ENCODE results near the gene MYADML2. TPM values are rescaled to one million over a fixed set of nuclear protein-coding genes. Genes with fewer than 3 reads are reported as not detected.
"Not testable (repeated sequence)": the region's sequence is repeated elsewhere in the genome, so short reads cannot be mapped to it uniquely, and the experiment has no call there.

The MYADML2 gene
- total RNA-seq, 2 experiments from 2014 or later: not detected

DNA sequence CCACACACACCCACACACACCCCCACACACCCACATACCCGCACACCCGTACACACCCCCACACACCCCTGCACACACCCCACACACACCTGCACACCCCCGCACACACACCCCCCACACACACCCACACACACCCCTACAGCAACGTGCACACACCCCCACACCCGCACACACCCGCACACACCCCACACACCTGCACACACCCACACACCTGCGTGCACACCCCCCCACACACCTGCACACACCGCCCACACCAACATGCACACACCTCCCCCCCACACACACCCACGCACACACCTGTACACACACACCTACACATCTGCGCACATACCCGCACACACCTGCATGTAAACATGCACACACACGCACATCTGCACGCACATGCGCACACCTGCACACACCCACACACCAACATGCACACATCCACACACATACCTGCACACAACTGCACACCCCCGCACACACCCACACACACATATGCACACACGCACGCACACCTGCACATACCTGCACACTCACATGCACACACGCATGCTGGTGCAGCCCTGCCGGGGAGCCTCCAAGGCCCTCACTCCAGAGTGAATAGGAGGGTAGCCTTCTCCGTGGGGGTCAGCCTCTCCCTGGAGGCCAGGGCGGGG, 37.9 kb upstream of the MYADML2 start:
- H3K4me3 Mint-ChIP-seq: no peak overlapping the region
- ChIA-PET CTCF (interaction anchor here (0.9 to 1.0 kb wide), 2 partner anchors 8 to 36 kb away, joined by 3 to 4 read pairs; no protein-coding TSS in a partner anchor), POLR2A (no interaction called here)
- H3K27me3 Mint-ChIP-seq: no peaks in the 10 kb centered on the region
- no peaks in the 10 kb centered on the region for H3K9me3 Mint-ChIP-seq
- no peak for DNase-seq
- peaks cover 35% of the 10 kb centered on the region for H3K4me1 Mint-ChIP-seq
- peak overlapping the region; percentile 2 for H3K27ac Mint-ChIP-seq
- H3K36me3 Mint-ChIP-seq (ENCODE audit: low read depth): peaks cover 27% of the 10 kb centered on the region

GRCh38 chr17:81983639-81984373, 36.8 kb upstream of the MYADML2 start:
- peaks cover 34% of the 10 kb centered on the region for H3K36me3 Mint-ChIP-seq (ENCODE audit: low read depth)
- POLR2A ChIA-PET: no interaction called here
- H3K4me3 Mint-ChIP-seq: no peak overlapping the region
- CTCF ChIA-PET: interaction anchor here (0.6 to 1.5 kb wide), 3 partner anchors 47 to 678 kb away, joined by 3 read pairs; no protein-coding TSS in a partner anchor
- no peaks in the 10 kb centered on the region for H3K9me3 Mint-ChIP-seq
- no peak overlapping the region for H3K27ac Mint-ChIP-seq
- no peaks in the 10 kb centered on the region for H3K27me3 Mint-ChIP-seq
- no peak for DNase-seq
- H3K4me1 Mint-ChIP-seq: peaks cover 45% of the 10 kb centered on the region

GRCh38 chr17:81983011-81983638, 36.1 kb upstream of the MYADML2 start:
- no peak for DNase-seq
- POLR2A ChIA-PET: no interaction called here
- Mint-ChIP-seq H3K36me3 (ENCODE audit: low read depth) (peaks cover 36% of the 10 kb centered on the region), H3K27me3 (no peaks in the 10 kb centered on the region), H3K4me3 (no peak overlapping the region), H3K27ac (no peak overlapping the region), H3K9me3 (no peaks in the 10 kb centered on the region), H3K4me1 (peaks cover 49% of the 10 kb centered on the region)
- CTCF ChIA-PET: interaction anchor here (0.6 to 1.5 kb wide), 4 partner anchors 47 to 678 kb away, joined by 3 to 4 read pairs (median 3); partner anchors contain the start of gene DCXR

DNA sequence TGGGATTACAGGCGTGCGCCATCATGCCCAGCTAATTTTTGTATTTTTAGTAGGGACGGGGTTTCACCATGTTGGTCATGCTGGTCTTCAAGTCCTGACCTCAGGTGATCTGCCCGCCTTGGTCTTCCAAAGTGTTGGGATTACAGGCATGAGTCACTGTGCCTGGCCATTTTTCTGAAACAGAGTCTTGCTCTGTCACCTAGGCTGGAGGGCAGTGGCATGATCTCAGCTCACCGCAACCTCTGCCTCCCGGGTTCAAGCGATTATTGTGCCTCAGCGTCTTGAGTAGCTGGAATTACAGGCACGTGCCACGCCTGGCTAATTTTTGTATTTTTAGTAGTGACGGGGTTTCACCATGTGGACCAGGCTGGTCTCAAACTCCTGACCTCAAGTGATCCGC, 34.5 kb upstream of the MYADML2 start:
- H3K27ac Mint-ChIP-seq, POLR2A ChIA-PET, H3K9me3 Mint-ChIP-seq, CTCF ChIA-PET, H3K4me3 Mint-ChIP-seq, H3K27me3 Mint-ChIP-seq, DNase-seq: not testable (repeated sequence)
- Mint-ChIP-seq H3K36me3 (ENCODE audit: low read depth) (peaks cover 32% of the 10 kb centered on the region), H3K4me1 (peaks cover 51% of the 10 kb centered on the region)

DNA sequence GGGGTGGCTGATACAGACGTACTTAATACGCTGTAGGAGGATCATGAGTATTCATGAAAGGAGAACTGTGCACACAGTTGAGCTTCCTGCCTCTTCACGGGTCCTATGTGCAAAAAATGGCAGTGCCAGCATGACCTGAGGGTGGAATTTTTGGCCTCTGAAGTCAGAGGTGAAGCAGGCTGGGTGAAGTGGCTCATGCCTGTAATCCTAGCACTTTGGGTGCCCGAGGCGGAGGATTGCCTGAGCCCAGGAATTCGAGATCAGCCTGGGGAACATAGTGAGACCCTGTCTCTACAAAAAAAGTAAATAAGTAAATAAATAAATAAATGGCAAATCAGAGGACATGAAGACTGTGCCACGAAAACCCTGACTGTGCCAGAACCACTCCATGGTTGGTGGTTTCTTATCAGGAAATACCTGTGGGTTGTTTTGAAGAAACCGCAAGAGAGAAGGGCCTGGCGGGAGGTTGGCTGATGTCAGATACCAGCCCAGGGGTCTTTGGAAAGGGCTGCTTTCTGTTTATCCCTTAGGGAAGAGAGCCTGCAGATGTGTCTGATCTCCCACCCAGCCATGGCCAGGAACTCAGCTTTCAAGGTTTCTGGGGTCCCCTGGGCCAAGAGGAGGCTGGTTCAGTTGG, 33.8 kb upstream of the MYADML2 start:
- ChIA-PET CTCF (interaction anchor here (1.7 kb wide), 1 partner anchor 39 kb away, joined by 4 read pairs; no protein-coding TSS in a partner anchor), POLR2A (no interaction called here)
- Mint-ChIP-seq H3K27me3 (no peaks in the 10 kb centered on the region), H3K4me3 (no peak overlapping the region), H3K27ac (no peak overlapping the region), H3K9me3 (no peaks in the 10 kb centered on the region), H3K4me1 (peaks cover 57% of the 10 kb centered on the region), H3K36me3 (ENCODE audit: low read depth) (peaks cover 30% of the 10 kb centered on the region)
- no peak for DNase-seq

- POLR2A ChIA-PET: no interaction called here
- H3K4me1 Mint-ChIP-seq: peaks cover 56% of the 10 kb centered on the region
- H3K27me3 Mint-ChIP-seq: no peaks in the 10 kb centered on the region
- no peak for DNase-seq
- H3K4me3 Mint-ChIP-seq: peak overlapping the region; percentile 10
- CTCF ChIA-PET: interaction anchor here (1.7 to 2.7 kb wide), 2 partner anchors 20 to 40 kb away, joined by 4 to 9 read pairs; no protein-coding TSS in a partner anchor
- no peak overlapping the region for H3K27ac Mint-ChIP-seq
- no peaks in the 10 kb centered on the region for H3K9me3 Mint-ChIP-seq
- peaks cover 24% of the 10 kb centered on the region for H3K36me3 Mint-ChIP-seq (ENCODE audit: low read depth)
Measured at GRCh38 chr17:81980122-81980521, 33.1 kb upstream of the MYADML2 start.

DNA sequence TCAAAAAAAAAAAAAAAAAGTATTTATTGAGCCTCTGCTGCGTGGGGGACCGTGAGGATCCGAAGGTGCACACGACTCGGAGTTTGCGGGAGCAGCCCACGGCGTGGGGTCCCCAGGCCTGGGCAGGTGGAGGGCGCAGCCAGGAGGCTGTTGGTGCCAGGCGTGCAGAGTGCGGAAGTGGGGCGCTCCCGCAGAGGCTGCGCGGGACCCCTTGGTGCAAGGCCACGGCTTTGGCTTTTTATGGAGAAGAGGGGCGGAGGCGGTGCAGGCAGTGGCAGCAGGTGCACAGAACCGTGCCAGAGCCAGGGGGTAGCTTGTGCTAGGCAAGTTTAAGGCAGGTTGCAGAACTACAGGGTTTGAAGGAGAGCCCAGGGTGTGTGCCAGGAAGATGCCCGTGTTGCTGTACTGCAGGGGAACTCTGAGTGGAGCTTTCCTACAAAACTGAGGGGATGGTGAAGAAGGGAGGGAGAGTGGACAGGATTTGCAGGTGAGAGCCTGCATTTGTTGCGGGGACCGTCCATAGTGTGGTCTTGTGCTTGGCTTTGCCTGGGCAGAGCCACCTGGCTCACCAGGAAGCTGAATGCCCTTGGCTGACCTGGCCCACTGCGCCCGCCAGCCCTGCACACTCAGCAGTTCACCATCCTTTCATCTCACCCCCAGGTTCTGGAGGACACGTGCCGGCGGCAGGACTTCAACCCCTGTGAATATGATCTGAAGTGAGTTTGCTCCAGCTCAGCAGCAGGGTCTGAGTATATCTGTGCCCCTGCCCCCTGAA, 31.7 kb upstream of the MYADML2 start:
- H3K27ac Mint-ChIP-seq: peak overlapping the region; percentile 82
- H3K36me3 Mint-ChIP-seq (ENCODE audit: low read depth): peaks cover 17% of the 10 kb centered on the region
- H3K4me3 Mint-ChIP-seq: peak overlapping the region; percentile 71
- no peak for DNase-seq
- ChIA-PET POLR2A (no interaction called here), CTCF (interaction anchor here (0.6 to 2.7 kb wide), 5 partner anchors 19 to 53 kb away, joined by 3 to 9 read pairs (median 4); no protein-coding TSS in a partner anchor)
- peaks cover 53% of the 10 kb centered on the region for H3K4me1 Mint-ChIP-seq
- H3K27me3 Mint-ChIP-seq: peaks cover 2% of the 10 kb centered on the region
- peaks cover 5% of the 10 kb centered on the region for H3K9me3 Mint-ChIP-seq

GRCh38 chr17:81977211-81977808, 30.3 kb upstream of the MYADML2 start, which contains the start of gene ASPSCR1:
Gene ASPSCR1, plus strand, starts transcription at chr17:81977629. Its CDS starts 18 bp downstream, at chr17:81977647.
- CTCF ChIA-PET: interaction anchor here (1.0 to 2.8 kb wide), 4 partner anchors 8 to 53 kb away, joined by 3 to 18 read pairs (median 6); no protein-coding TSS in a partner anchor
- H3K27ac Mint-ChIP-seq: peak within 1 kb of the TSS; percentile 97
- POLR2A ChIA-PET: no interaction called here
- H3K36me3 Mint-ChIP-seq (ENCODE audit: low read depth): peaks cover 17% of the 10 kb centered on the region
- peaks cover 44% of the 10 kb centered on the region for H3K4me1 Mint-ChIP-seq
- peak; percentile 90 for DNase-seq
- H3K9me3 Mint-ChIP-seq: peaks cover 8% of the 10 kb centered on the region
- peaks cover 2% of the 10 kb centered on the region for H3K27me3 Mint-ChIP-seq
- H3K4me3 Mint-ChIP-seq: peak within 1 kb of the TSS; percentile 86

- ChIA-PET POLR2A (no interaction called here), CTCF (interaction anchor here (1.0 to 2.8 kb wide), 5 partner anchors 9 to 54 kb away, joined by 3 to 18 read pairs (median 6); no protein-coding TSS in a partner anchor)
- DNase-seq: peak; percentile 26
- H3K4me3 Mint-ChIP-seq: peak overlapping the region; percentile 86
- peaks cover 17% of the 10 kb centered on the region for H3K36me3 Mint-ChIP-seq (ENCODE audit: low read depth)
- H3K9me3 Mint-ChIP-seq: peaks cover 9% of the 10 kb centered on the region
- H3K27me3 Mint-ChIP-seq: peaks cover 2% of the 10 kb centered on the region
- peaks cover 40% of the 10 kb centered on the region for H3K4me1 Mint-ChIP-seq
- peak overlapping the region; percentile 97 for H3K27ac Mint-ChIP-seq
Measured at GRCh38 chr17:81976332-81977210, 29.5 kb upstream of the MYADML2 start.

DNA sequence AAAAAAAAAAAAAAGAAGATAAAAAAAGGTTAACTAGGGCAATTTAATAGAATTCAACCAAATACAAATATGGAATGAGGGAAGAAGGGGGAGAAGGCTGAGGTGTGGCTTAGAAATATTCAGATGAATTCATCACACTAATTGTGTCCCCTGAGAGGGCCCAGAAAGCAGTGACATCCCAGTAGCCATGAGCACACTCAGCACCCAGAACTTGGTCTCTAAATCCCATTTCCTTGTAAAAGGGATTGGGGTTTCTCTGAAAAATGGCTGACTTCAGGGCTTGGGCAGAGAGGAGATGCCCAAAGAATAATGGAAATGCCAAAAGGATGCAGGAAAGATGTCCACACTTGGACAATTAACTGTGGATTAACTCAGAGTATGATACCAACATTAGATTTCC, 26.4 kb upstream of the MYADML2 start:
- peaks cover 2% of the 10 kb centered on the region for H3K27me3 Mint-ChIP-seq
- DNase-seq: no peak
- CTCF ChIA-PET: no interaction called here
- no peak overlapping the region for H3K4me3 Mint-ChIP-seq
- H3K4me1 Mint-ChIP-seq: peaks cover 20% of the 10 kb centered on the region
- POLR2A ChIA-PET: no interaction called here
- no peaks in the 10 kb centered on the region for H3K36me3 Mint-ChIP-seq (ENCODE audit: low read depth)
- no peak overlapping the region for H3K27ac Mint-ChIP-seq
- peaks cover 9% of the 10 kb centered on the region for H3K9me3 Mint-ChIP-seq
